Ectodermal cell (in vitro differentiated cells): ENCODE results near the gene GPX8.

Source experiments
- H3K27ac ChIP-seq: 2 replicates; pipeline ENCODE4 v1.7.0; 2013; ENCODE audit warnings: mild to moderate bottlenecking, low read depth, low read length; ENCODE audit not compliant: insufficient read depth, poor library complexity, severe bottlenecking
- H3K27me3 ChIP-seq: 2 replicates; pipeline ENCODE4 v1.7.0; 2013; ENCODE audit warnings: mild to moderate bottlenecking, low read length; ENCODE audit not compliant: insufficient read depth, control insufficient read depth, poor library complexity, severe bottlenecking
- H3K36me3 ChIP-seq: one replicate; pipeline ENCODE4 v1.7.0; 2013; ENCODE audit warnings: low read length; ENCODE audit not compliant: control insufficient read depth, insufficient read depth
- H3K4me1 ChIP-seq: one replicate; pipeline ENCODE4 v1.7.0; 2013; ENCODE audit warnings: low read length; ENCODE audit not compliant: control insufficient read depth, insufficient read depth
- H3K4me3 ChIP-seq: 2 replicates; pipeline ENCODE4 v1.7.0; 2013; ENCODE audit warnings: low read depth, low read length, control low read depth; ENCODE audit not compliant: insufficient read depth
- H3K9me3 ChIP-seq: 2 replicates; pipeline ENCODE4 v1.7.0; 2013; ENCODE audit warnings: mild to moderate bottlenecking, low read length, moderate library complexity; ENCODE audit not compliant: control insufficient read depth
- WGBS, 2 experiments: methylation state at CpG; one replicate each; pipeline ENCODE4 v1.1.7; 2013; ENCODE audit warnings: missing lambda C conversion rate in 2 of 2; 5-methylcytosine and 5-hydroxymethylcytosine counted together

GPX8 gene

DNA sequence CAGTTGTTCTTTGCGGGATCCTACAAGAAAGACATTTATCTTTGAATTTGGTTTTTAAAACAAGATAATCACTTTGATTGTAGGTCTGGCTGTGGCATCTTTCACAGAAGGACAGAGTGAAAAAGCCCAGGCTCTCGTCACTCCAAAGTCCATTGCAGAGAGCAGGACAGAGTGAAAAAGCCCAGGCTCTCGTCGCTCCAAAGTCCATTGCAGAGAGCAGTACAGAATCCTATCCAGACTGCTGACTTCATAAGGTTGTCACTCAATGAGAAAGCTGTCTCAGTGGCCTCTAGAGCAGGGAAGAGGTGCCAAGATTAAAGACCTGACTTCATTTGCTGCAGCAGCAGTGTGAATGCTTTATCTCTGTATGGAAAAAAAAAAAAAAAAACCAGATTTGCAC, 16.3 kb upstream of the GPX8 start:
- WGBS, 2 experiments = 72% methylated on average over 4 of the region's 4 CpGs
- Histone ChIP-seq H3K4me3 (no peak overlapping the region), H3K36me3 (no peaks in the 10 kb centered on the region), H3K4me1 (no peaks in the 10 kb centered on the region), H3K9me3 (no peaks in the 10 kb centered on the region), H3K27ac (no peak overlapping the region), H3K27me3 (no peaks in the 10 kb centered on the region)

DNA sequence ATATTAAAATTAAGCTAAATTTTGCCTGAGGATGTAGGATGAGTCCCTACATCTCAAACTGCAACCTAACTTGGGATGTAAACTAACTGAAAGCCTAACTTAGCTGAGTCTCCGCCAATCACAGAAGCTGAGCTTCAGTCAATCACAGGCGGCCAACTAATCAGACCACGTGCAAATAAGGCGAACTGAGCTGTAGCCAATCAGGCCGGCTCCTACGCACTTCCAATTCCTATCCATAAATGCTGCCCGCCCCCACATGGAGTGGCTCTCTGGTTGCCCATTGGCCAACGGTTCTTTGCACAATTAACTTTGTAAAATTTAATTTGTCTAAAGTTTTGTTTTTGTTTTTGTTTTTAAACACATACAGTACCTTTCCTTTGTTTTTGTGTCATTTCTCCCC, 13.9 kb upstream of the GPX8 start:
- Histone ChIP-seq H3K4me3 (no peak overlapping the region), H3K4me1 (no peaks in the 10 kb centered on the region), H3K27me3 (no peaks in the 10 kb centered on the region), H3K36me3 (no peaks in the 10 kb centered on the region), H3K27ac (no peak overlapping the region), H3K9me3 (no peaks in the 10 kb centered on the region)
- WGBS, 2 experiments = 90 to 98% methylated on average over 7 of the region's 8 CpGs

DNA sequence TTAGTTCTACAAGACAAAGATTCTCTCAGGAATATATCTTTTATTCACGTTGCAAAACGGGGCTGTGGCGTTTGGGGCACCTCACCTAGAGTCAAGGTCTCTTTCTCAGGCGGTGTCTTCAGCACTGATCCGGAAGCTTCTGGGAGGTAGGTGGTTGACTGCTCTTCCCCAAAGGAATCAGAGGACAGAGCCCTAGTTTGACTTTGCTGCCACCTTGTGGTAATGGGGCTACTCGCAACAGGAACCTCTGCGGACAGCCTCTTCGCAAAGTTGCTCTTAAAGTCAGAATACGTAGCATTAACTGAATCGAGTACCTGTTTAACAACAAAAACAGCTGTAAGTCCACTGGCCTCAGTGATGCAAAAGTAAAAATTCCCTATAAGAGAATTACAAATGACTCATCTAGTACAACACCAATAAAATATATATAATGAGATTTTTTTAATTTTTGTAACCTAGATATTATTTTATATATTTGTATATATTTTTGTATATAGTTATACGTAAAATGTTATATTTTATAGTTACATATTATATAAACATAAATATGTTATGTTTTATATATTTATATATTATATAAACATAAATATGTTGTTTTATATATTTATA, 13.3 kb upstream of the GPX8 start:
- no peaks in the 10 kb centered on the region for H3K27me3 ChIP-seq
- WGBS, 2 experiments = 8 to 12% methylated on average over 10 of the region's 11 CpGs

DNA sequence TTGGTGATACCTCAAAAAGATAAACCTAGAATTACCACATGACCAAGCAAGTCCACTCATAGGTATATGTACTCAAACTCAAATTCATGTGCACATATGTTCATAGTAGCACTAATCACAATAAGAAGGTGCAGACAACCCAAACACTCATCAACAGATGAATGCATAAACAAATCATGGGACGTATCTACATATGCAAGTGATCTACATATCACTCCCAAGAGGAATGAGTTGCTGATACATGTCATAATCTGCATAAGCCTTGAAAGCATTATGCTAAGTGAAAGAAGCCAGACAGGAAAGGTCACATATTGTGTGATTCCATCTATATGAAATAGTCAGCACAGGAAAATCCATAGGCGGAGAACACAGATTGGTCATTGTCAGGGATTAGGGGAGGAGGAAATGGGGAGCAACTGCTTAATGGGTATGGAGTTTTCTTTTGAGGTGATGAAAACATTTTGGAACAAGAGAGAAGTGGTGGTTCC, 10.6 kb upstream of the GPX8 start:
- no peak overlapping the region for H3K4me3 ChIP-seq
- H3K27ac ChIP-seq = no peak overlapping the region
- H3K9me3 ChIP-seq = no peaks in the 10 kb centered on the region
- no peaks in the 10 kb centered on the region for H3K36me3 ChIP-seq
- H3K4me1 ChIP-seq = no peaks in the 10 kb centered on the region
- WGBS, 2 experiments = 84 to 95% methylated on average over 2 of the region's 2 CpGs
- no peaks in the 10 kb centered on the region for H3K27me3 ChIP-seq

More for the DNA sequence above, 13.3 kb upstream of the GPX8 start:
- H3K9me3 ChIP-seq = no peaks in the 10 kb centered on the region
- no peak overlapping the region for H3K4me3 ChIP-seq
- H3K27ac ChIP-seq = no peak overlapping the region
- no peaks in the 10 kb centered on the region for H3K4me1 ChIP-seq
- H3K36me3 ChIP-seq = no peaks in the 10 kb centered on the region

GRCh38 chr5:55151923-55152842, 7.8 kb upstream of the GPX8 start:
- Histone ChIP-seq H3K36me3 (no peaks in the 10 kb centered on the region), H3K9me3 (no peaks in the 10 kb centered on the region), H3K27me3 (no peaks in the 10 kb centered on the region), H3K4me1 (no peaks in the 10 kb centered on the region), H3K4me3 (no peak overlapping the region), H3K27ac (no peak overlapping the region)
- WGBS, 2 experiments = 76 to 92% methylated on average over 3 to 5 of the region's 5 CpGs

- H3K36me3 ChIP-seq = no peaks in the 10 kb centered on the region
- no peaks in the 10 kb centered on the region for H3K4me1 ChIP-seq
- H3K27me3 ChIP-seq = no peaks in the 10 kb centered on the region
- H3K4me3 ChIP-seq = no peak overlapping the region
- no peak overlapping the region for H3K27ac ChIP-seq
- 94 to 95% methylated on average over 3 of the region's 3 CpGs for WGBS, 2 experiments
- no peaks in the 10 kb centered on the region for H3K9me3 ChIP-seq
Measured at GRCh38 chr5:55154873-55155272, 5.1 kb upstream of the GPX8 start.

GRCh38 chr5:55160493-55161209, 680 bp downstream of the GPX8 start:
- H3K9me3 ChIP-seq = no peaks in the 10 kb centered on the region
- H3K27ac ChIP-seq = peak overlapping the region; percentile 73
- no peaks in the 10 kb centered on the region for H3K27me3 ChIP-seq
- no peaks in the 10 kb centered on the region for H3K36me3 ChIP-seq
- no peaks in the 10 kb centered on the region for H3K4me1 ChIP-seq
- WGBS, 2 experiments = 0 to 4% methylated on average over 6 to 7 of the region's 9 CpGs
- H3K4me3 ChIP-seq = peak overlapping the region; percentile 64

DNA sequence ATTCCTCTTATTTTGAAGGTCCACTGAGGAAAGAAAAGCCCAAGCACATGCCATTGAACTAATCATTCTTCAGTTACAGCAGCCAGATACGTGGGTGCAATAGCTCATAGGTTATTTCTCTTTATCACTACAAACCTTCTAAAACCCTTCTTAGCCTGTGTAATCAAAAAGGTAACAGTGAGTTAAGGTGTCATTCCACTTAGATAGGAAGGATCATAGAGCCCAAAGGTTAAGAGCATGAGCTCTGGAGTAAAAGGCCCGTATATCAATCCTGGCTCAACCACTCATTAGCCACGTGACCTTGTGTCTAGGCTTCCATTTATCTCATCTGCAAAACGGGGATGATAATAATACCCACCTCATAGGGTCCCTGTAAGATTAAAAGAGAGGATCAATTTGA, 2.7 kb downstream of the GPX8 start:
- no peak overlapping the region for H3K4me3 ChIP-seq
- H3K27ac ChIP-seq = no peak overlapping the region
- H3K27me3 ChIP-seq = no peaks in the 10 kb centered on the region
- no peaks in the 10 kb centered on the region for H3K4me1 ChIP-seq
- no peaks in the 10 kb centered on the region for H3K9me3 ChIP-seq
- WGBS, 2 experiments = 91 to 95% methylated on average over 3 to 4 of the region's 4 CpGs
- no peaks in the 10 kb centered on the region for H3K36me3 ChIP-seq

DNA sequence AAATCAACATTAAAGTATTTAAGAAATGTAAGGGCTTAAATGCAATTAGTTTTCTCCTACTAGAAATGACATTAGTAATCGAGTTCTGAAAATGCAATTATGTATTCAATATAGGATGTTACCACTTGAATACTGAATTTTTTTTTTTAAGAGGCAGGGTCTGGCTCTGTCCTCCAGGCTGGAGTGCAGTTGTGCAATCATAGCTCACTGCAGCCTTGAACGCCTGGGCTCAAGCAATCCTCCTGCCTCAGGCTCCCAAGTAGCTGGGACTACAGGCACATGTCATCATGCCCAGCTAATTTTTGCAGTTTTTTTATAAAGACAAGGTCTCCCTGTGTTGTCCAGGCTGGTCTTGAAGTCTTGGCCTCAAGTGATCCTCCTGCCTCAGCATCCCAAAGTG, 11.5 kb downstream of the GPX8 start:
- Histone ChIP-seq H3K27me3 (peaks cover 48% of the 10 kb centered on the region), H3K27ac (no peak overlapping the region), H3K4me3 (no peak overlapping the region), H3K36me3 (no peaks in the 10 kb centered on the region), H3K9me3 (no peaks in the 10 kb centered on the region), H3K4me1 (peaks cover 6% of the 10 kb centered on the region)
- 44 to 49% methylated on average over 2 of the region's 2 CpGs for WGBS, 2 experiments
